Endothelial cell of umbilical vein (primary cell): ENCODE data around the gene ADM2. TPM values are rescaled to one million over a fixed set of nuclear protein-coding genes. Genes with fewer than 3 reads are reported as not detected.

Source experiments
- BruUV-seq: library from RNA; stranded (reverse); fragments of 400-500 nt; replicated peaks from 2 replicates; lab custom pipeline; 2021; lab: Mats Ljungman, UMichigan
- CTCF ChIA-PET: fragments of 300-600, 350-600 bp; sonication (Branson Sonifier 250); formaldehyde crosslinking; loops from one replicate; lab custom pipeline; 2021; ENCODE audit warnings: antibody characterized with exemption, inconsistent platforms; lab: Charles Lee
- POLR2A ChIA-PET: fragments of 300-600, 350-600 bp; sonication (Branson Sonifier 250); formaldehyde crosslinking; loops from one replicate; lab custom pipeline; 2021; ENCODE audit warnings: antibody characterized with exemption, inconsistent platforms; lab: Charles Lee
- DNase-seq: peaks from one replicate; pipeline ENCODE4 v3.0.0-alpha.2; 2011; ENCODE audit warnings: low read depth, low spot score
- FAIRE-seq: peaks from 2 replicates; lab custom pipeline; 2011; peaks lifted over from hg19 to GRCh38; lab: Jason Lieb, UNC
- H2AFZ ChIP-seq: 2 replicates; pipeline ENCODE4 v1.6.0; 2012; ENCODE audit warnings: low read depth, low read length, control low read depth, inconsistent platforms
- H3K27ac ChIP-seq: 2 replicates; pipeline ENCODE4 v1.5.1; 2011; ENCODE audit warnings: low read depth, mild to moderate bottlenecking, control low read depth, low read length, moderate library complexity; ENCODE audit not compliant: insufficient read depth
- H3K27me3 ChIP-seq, 2 experiments: 2 replicates each; pipeline versions ENCODE4 v1.6.0 to v1.6.1; 2011; ENCODE audit warnings: low read length in 2 of 2, mixed read lengths in 1 of 2; ENCODE audit not compliant: control insufficient read depth in 2 of 2, insufficient read depth in 2 of 2
- H3K36me3 ChIP-seq, 2 experiments: 2 replicates in 1 of 2; 3 replicates in 1 of 2; pipeline ENCODE4 v1.5.1; 2011; ENCODE audit warnings: low read length in 2 of 2, mild to moderate bottlenecking in 1 of 2, moderate library complexity in 1 of 2; ENCODE audit not compliant: control insufficient read depth in 2 of 2, insufficient read depth in 2 of 2; ENCODE audit errors: extremely low read depth in 1 of 2
- H3K4me1 ChIP-seq: 3 replicates; pipeline ENCODE4 v1.5.1; 2011; ENCODE audit warnings: mild to moderate bottlenecking, low read length; ENCODE audit not compliant: control insufficient read depth, insufficient read depth; ENCODE audit errors: extremely low read depth
- H3K4me2 ChIP-seq: 2 replicates; pipeline ENCODE4 v1.6.1; 2011; ENCODE audit warnings: low read length, control low read depth, mixed read lengths; ENCODE audit not compliant: insufficient read depth
- H3K4me3 ChIP-seq, 3 experiments: fragments of 200-600 bp in 1 of 3; sonication (generic), shearing (Covaris generic) in 1 of 3; replicated peaks in 1 of 3; 2 replicates each; pipeline ENCODE4 v1.5.1; 2011 to 2016; ENCODE audit warnings: control low read depth in 3 of 3, low read length in 3 of 3, mild to moderate bottlenecking in 2 of 3, inconsistent platforms in 1 of 3, low read depth in 1 of 3, moderate library complexity in 1 of 3; ENCODE audit not compliant: insufficient read depth in 1 of 3
- H3K79me2 ChIP-seq: 2 replicates; pipeline ENCODE4 v1.6.0; 2012; ENCODE audit warnings: low read length, inconsistent platforms; ENCODE audit not compliant: control insufficient read depth, insufficient read depth
- H3K9ac ChIP-seq: replicated peaks from 2 replicates; pipeline ENCODE3; 2011; ENCODE audit warnings: low read length, control low read depth; ENCODE audit not compliant: insufficient read depth; ENCODE audit errors: extremely low read depth
- H3K9me1 ChIP-seq: replicated peaks from 3 replicates; pipeline ENCODE4 v1.6.0; 2011; ENCODE audit warnings: mild to moderate bottlenecking, low read length; ENCODE audit not compliant: control insufficient read depth, insufficient read depth; ENCODE audit errors: extremely low read depth
- H3K9me3 ChIP-seq: replicated peaks from 2 replicates; pipeline ENCODE4 v1.5.1; 2012; ENCODE audit warnings: low read length, inconsistent platforms; ENCODE audit not compliant: control insufficient read depth, insufficient read depth
- H4K20me1 ChIP-seq: replicated peaks from 2 replicates; pipeline ENCODE3; 2011; ENCODE audit warnings: mild to moderate bottlenecking, low read length; ENCODE audit not compliant: control insufficient read depth, insufficient read depth; ENCODE audit errors: extremely low read depth
- CTCF ChIP-seq, 2 donors: IDR thresholded peaks; 1 replicate in 1 of 2; 2 replicates in 1 of 2; pipeline ENCODE4 v1.5.1; 2011; ENCODE audit warnings: low read length in 2 of 2, mild to moderate bottlenecking in 2 of 2, moderate library complexity in 2 of 2, control low read depth in 1 of 2, inconsistent platforms in 1 of 2, low read depth in 1 of 2; ENCODE audit not compliant: insufficient read depth in 1 of 2; ENCODE audit errors: extremely low read depth in 1 of 2
- EZH2 ChIP-seq: IDR thresholded peaks from 2 replicates; pipeline ENCODE4 v1.6.1; 2012; ENCODE audit warnings: borderline replicate concordance, low read depth, mild to moderate bottlenecking, moderate library complexity, low read length, inconsistent platforms; ENCODE audit not compliant: severe bottlenecking
- FOS ChIP-seq: IDR thresholded peaks from 2 replicates; pipeline ENCODE4 v1.6.1; 2011; ENCODE audit warnings: mild to moderate bottlenecking, low read length, moderate library complexity, borderline replicate concordance; ENCODE audit not compliant: insufficient read depth
- GATA2 ChIP-seq: IDR thresholded peaks from 2 replicates; pipeline ENCODE4 v1.7.0; 2011; ENCODE audit warnings: low read depth, mild to moderate bottlenecking, moderate library complexity, mixed read lengths, low read length; ENCODE audit not compliant: insufficient read length, insufficient read depth
- JUN ChIP-seq: IDR thresholded peaks from 2 replicates; pipeline ENCODE4 v1.6.1; 2011; ENCODE audit warnings: borderline replicate concordance, low read depth; ENCODE audit not compliant: insufficient read length, insufficient read depth
- MYC ChIP-seq: IDR thresholded peaks from one replicate; pipeline ENCODE4 v1.6.1; 2011; ENCODE audit warnings: mild to moderate bottlenecking, low read depth, low read length
- POLR2A ChIP-seq: IDR thresholded peaks from 2 replicates; pipeline ENCODE4 v1.6.1; 2012; ENCODE audit warnings: low read depth, mild to moderate bottlenecking, control low read depth, low read length
- POLR2AphosphoS5 ChIP-seq: IDR thresholded peaks from 2 replicates; pipeline ENCODE4 v1.6.1; 2012; ENCODE audit warnings: low read depth, mild to moderate bottlenecking, control low read depth, low read length, moderate library complexity; ENCODE audit not compliant: insufficient read depth
- dilution Hi-C: fragments of 300-500 bp; cut with MboI; formaldehyde crosslinking; loops from one replicate; pipeline ENCODE4 v1.15.0; 2019; ENCODE audit warnings: low sequenced_read_pairs; ENCODE audit not compliant: extremely low pct_ligation_motif_present
- intact Hi-C: fragments of 100-400 bp; cut with micrococcal nuclease; formaldehyde crosslinking; loops from one replicate; pipeline ENCODE4 v1.10.0; 2022
- polyA plus RNA-seq, 4 experiments: library from polyadenylated mRNA; depleted of rRNA in 3 of 4; stranded (reverse) in 3 of 4; unstranded in 1 of 4; fragments of >200 nt; gene quantifications; 2 replicates each; pipeline versions ENCODE4 v1.2.1 to v1.2.3, GENCODE V29; 2011 to 2012; ENCODE audit warnings: missing spikeins in 1 of 4
- total RNA-seq: library from RNA; stranded (reverse); gene quantifications from 2 replicates; pipeline ENCODE4 v1.2.3, GENCODE V29; 2021
- TF ChIP-seq, protein P1 (sequence below): IDR thresholded peaks from 2 replicates; pipeline ENCODE4 v1.6.1; 2011; ENCODE audit not compliant: insufficient read depth, insufficient read length

Gene ADM2
- total and polyA plus RNA-seq, 2 donors (not counting 3 experiments of a cell fraction or from before 2014, with no cell fraction given), result 0.28 to 1.5 TPM

GRCh38 chr22:50461536-50461935 lies 19.8 kb upstream of the ADM2 start:
- Histone ChIP-seq H3K4me3 (no peak overlapping the region), H4K20me1 (no peaks in the 10 kb centered on the region), H3K36me3 (peaks cover 0 to 82% of the 10 kb centered on the region in 2 experiments), H3K4me2 (no peak overlapping the region), H3K9ac (no peak overlapping the region), H3K79me2 (no peaks in the 10 kb centered on the region), H3K27ac (no peak overlapping the region), H3K9me1 (no peaks in the 10 kb centered on the region), H3K9me3 (no peaks in the 10 kb centered on the region), H3K4me1 (no peaks in the 10 kb centered on the region), H3K27me3 (no peaks in the 10 kb centered on the region), H2AFZ (no peak overlapping the region)
- BruUV-seq, result no TSS peak
- no peak for FAIRE-seq
- dilution Hi-C loops, result no loop called here
- DNase-seq, result no peak
- intact Hi-C loops, result no loop called here
- CTCF ChIA-PET, result interaction anchor here (1.1 to 1.3 kb wide), 2 partner anchors 9 to 36 kb away, joined by 3 to 5 read pairs; no protein-coding TSS in a partner anchor
- POLR2A ChIA-PET, result no interaction called here
- TF ChIP-seq FOS (no peak), POLR2A (no peak), MYC (no peak), CTCF (IDR thresholded peaks at IDR 0.05; ENCODE audit: extremely low read depth in 1 of 2, insufficient read depth in 1 of 2, low read depth in 1 of 2, low read length in 2 of 2) (no peak)
- TF ChIP-seq, protein P1, sequence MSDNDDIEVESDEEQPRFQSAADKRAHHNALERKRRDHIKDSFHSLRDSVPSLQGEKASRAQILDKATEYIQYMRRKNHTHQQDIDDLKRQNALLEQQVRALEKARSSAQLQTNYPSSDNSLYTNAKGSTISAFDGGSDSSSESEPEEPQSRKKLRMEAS, result no peak

- no peak overlapping the region for H3K4me3 ChIP-seq
- H2AFZ ChIP-seq, result no peak overlapping the region
- no peaks in the 10 kb centered on the region for H3K9me3 ChIP-seq
- H3K36me3 ChIP-seq, result peaks cover 0 to 84% of the 10 kb centered on the region in 2 experiments
- H3K79me2 ChIP-seq, result no peaks in the 10 kb centered on the region
- no peaks in the 10 kb centered on the region for H4K20me1 ChIP-seq
- H3K4me1 ChIP-seq, result no peaks in the 10 kb centered on the region
- H3K9me1 ChIP-seq, result no peaks in the 10 kb centered on the region
- BruUV-seq, result TSS peak; percentile 6
- intact Hi-C loops, result no loop called here
- POLR2A ChIA-PET, result no interaction called here
- no peak overlapping the region for H3K9ac ChIP-seq
- dilution Hi-C loops, result no loop called here
- H3K27me3 ChIP-seq, result no peaks in the 10 kb centered on the region
- TF ChIP-seq EZH2 (no peak), POLR2AphosphoS5 (no peak), JUN (no peak), FOS (no peak), GATA2 (no peak), POLR2A (no peak)
- TF ChIP-seq, protein P1, result no peak
- FAIRE-seq (no peak), DNase-seq (no peak)
- H3K27ac ChIP-seq, result no peak overlapping the region
- no peak overlapping the region for H3K4me2 ChIP-seq
- CTCF ChIA-PET, result interaction anchor here (1.1 kb wide), 1 partner anchor 9 kb away, joined by 3 read pairs; no protein-coding TSS in a partner anchor
Observed at GRCh38 chr22:50461979-50462540, 19.3 kb upstream of the ADM2 start.
